PC-3 (cell line): ENCODE data around the gene CRNKL1.

ENCODE experiments used
- EZH2phosphoT487 ChIP-seq: fragments of 300-600 bp; sonication (generic); IDR thresholded peaks from 2 replicates; pipeline ENCODE4 v1.6.1; 2018; ENCODE audit warnings: mild to moderate bottlenecking, antibody characterized with exemption, low read length, borderline replicate concordance
- TF ChIP-seq, protein P1 (sequence below): fragments of 300-600 bp; sonication (generic); conservative IDR thresholded peaks from 2 replicates; pipeline ENCODE4 v1.5.1; 2017; ENCODE audit warnings: antibody characterized with exemption, low read depth, mild to moderate bottlenecking, low read length

GRCh38 chr20:20014659-20015058 lies 37.6 kb downstream of the CRNKL1 start:
- TF ChIP-seq, protein P1, sequence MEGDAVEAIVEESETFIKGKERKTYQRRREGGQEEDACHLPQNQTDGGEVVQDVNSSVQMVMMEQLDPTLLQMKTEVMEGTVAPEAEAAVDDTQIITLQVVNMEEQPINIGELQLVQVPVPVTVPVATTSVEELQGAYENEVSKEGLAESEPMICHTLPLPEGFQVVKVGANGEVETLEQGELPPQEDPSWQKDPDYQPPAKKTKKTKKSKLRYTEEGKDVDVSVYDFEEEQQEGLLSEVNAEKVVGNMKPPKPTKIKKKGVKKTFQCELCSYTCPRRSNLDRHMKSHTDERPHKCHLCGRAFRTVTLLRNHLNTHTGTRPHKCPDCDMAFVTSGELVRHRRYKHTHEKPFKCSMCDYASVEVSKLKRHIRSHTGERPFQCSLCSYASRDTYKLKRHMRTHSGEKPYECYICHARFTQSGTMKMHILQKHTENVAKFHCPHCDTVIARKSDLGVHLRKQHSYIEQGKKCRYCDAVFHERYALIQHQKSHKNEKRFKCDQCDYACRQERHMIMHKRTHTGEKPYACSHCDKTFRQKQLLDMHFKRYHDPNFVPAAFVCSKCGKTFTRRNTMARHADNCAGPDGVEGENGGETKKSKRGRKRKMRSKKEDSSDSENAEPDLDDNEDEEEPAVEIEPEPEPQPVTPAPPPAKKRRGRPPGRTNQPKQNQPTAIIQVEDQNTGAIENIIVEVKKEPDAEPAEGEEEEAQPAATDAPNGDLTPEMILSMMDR = no peak
- no peak for TF ChIP-seq EZH2phosphoT487
